AG04449 (cell line): ENCODE data around the gene ZDHHC13.

Experiments used
- CTCF ChIA-PET: fragments of 350-600 bp; formaldehyde crosslinking; extraction: SDS; loops from one replicate; lab custom pipeline; 2021; ENCODE audit warnings: antibody characterized with exemption; lab: Yijun Ruan, JAX
- POLR2A ChIA-PET: fragments of 400-600, 350-600 bp; formaldehyde crosslinking; extraction: SDS; loops from one replicate; lab custom pipeline; 2020; ENCODE audit warnings: antibody characterized with exemption, inconsistent platforms; lab: Yijun Ruan, JAX
- DNase-seq: peaks from one replicate; pipeline ENCODE4 v3.0.0-alpha.2; 2010; ENCODE audit warnings: low read depth, low spot score
- H3K4me3 ChIP-seq: 2 replicates; pipeline ENCODE4 v1.5.1; 2011; ENCODE audit warnings: low read depth, mild to moderate bottlenecking, control low read depth, low read length
- TF ChIP-seq, protein P1 (sequence below): IDR thresholded peaks from one replicate; pipeline ENCODE4 v1.5.1; 2011; ENCODE audit warnings: mild to moderate bottlenecking, moderate library complexity, low read length, control low read depth, inconsistent platforms; ENCODE audit not compliant: insufficient read depth; ENCODE audit errors: missing control alignments

Gene ZDHHC13

DNA sequence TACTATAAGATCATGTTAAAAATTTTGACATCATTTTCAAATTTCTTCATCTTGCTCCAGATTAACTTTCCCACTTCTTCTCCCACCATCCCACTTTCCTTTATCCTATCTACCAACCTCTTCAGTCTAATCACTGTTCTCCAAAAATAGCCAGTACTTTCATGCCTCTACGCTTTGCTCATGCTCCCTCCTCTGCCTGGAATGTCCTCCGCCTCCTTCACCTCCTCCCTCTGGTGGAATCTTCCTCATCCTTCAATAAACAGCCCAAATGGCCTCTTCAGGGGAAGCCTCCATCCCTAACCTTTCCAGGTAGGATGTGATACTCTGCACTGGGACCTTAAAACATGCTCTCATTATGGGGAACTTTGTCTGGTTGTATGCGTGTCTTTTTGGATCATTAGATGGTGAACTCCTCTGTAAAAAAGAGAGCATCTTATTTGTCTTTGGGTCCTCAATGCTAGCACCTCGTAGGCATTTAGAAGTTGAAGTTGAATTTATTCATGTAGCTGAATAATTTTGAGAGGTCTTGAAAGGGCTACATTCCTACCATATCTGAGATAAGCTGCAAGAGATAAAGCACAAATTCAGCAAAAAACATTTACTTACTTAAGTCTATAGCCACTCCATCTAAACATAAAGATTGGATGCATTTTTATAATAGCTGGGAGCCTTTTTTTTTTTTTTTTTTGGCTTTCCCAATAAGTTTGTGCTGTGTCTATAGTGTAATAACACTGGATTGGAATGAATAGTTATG, 92.8 kb downstream of the ZDHHC13 start:
- CTCF ChIA-PET = interaction anchor here (1.3 kb wide), 1 partner anchor 139 kb away, joined by 3 read pairs; no protein-coding TSS in a partner anchor
- POLR2A ChIA-PET = no interaction called here
- TF ChIP-seq, protein P1, sequence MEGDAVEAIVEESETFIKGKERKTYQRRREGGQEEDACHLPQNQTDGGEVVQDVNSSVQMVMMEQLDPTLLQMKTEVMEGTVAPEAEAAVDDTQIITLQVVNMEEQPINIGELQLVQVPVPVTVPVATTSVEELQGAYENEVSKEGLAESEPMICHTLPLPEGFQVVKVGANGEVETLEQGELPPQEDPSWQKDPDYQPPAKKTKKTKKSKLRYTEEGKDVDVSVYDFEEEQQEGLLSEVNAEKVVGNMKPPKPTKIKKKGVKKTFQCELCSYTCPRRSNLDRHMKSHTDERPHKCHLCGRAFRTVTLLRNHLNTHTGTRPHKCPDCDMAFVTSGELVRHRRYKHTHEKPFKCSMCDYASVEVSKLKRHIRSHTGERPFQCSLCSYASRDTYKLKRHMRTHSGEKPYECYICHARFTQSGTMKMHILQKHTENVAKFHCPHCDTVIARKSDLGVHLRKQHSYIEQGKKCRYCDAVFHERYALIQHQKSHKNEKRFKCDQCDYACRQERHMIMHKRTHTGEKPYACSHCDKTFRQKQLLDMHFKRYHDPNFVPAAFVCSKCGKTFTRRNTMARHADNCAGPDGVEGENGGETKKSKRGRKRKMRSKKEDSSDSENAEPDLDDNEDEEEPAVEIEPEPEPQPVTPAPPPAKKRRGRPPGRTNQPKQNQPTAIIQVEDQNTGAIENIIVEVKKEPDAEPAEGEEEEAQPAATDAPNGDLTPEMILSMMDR = no peak

DNA sequence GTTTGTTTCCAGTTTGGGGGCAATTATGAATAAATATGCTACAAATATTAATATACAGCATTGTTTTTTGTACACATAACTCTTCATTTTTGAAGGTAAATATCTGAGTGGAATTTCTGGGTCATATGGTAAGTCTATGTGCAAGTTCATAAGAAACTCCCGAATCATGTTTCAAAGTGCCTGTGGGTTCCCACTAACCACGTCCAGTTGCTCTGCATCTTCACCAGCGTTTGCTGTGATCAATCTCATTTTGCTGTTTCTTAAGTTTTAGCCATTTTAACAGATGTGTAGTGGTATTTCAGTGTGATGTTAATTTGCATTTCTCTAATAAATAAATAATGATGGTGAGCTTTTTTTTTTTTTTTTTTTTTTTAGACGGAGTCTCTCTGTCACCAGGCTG, 99.1 kb downstream of the ZDHHC13 start:
- H3K4me3 ChIP-seq = no peak overlapping the region
- CTCF ChIA-PET = no interaction called here
- POLR2A ChIA-PET = no interaction called here
- TF ChIP-seq, protein P1 = no peak
- DNase-seq = no peak

More for the DNA sequence above, 92.8 kb downstream of the ZDHHC13 start:
- DNase-seq = no peak
- H3K4me3 ChIP-seq = no peak overlapping the region

DNA sequence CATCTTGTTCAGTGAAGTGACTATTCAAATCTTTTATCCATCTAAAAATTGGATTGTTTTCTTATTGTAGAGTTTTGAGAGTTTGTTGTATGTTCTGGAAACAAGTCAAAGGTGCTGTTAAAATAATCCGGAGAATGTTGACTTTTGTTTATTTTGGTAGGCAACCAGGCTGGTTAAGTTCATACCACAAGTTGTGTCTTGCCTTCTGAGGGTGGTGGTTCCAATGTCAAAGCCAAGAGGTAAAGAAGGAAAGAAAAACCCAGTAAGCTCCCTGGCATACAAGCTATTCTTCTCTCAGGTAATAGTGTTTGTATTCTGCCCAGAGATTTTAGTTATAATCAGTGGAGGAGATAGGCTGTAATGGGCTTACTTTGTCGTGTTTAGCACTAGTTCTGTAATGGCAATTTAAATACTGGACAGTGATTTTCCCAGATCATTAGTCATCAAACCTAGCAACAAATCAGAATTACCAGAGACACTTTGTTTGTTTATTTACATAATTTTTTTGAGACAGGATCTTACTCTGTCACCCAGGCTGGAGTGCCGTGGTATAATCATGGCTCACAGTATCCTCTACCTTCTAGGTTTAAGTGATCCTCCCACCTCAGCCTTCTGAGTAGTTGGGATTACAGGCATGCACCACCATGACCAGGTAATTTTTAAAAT, 99.9 kb downstream of the ZDHHC13 start:
- no peak overlapping the region for H3K4me3 ChIP-seq
- CTCF ChIA-PET = no interaction called here
- no peak for DNase-seq
- TF ChIP-seq, protein P1 = no peak
- POLR2A ChIA-PET = no interaction called here

DNA sequence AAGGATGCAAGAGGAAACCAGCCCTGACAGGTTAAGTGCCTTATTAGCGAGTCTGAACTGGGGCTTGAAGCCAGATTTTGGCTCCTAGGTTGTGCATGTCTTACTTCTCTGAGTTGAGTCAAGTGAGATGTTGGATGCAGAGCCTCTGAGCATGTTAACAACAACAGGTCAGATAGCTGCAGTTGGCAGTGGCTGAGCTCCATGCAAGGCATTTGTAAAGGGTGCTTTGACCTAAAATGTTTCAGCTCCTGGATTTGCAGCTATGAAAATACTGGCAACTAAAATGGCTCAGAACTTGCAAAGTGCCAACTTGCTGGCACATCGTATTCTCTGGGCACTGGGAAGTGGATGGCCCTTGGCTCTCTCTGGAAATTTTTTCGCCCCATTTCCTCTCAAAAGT, 101.2 kb downstream of the ZDHHC13 start:
- no peak overlapping the region for H3K4me3 ChIP-seq
- TF ChIP-seq, protein P1 = no peak
- ChIA-PET CTCF (no interaction called here), POLR2A (no interaction called here)
- no peak for DNase-seq

DNA sequence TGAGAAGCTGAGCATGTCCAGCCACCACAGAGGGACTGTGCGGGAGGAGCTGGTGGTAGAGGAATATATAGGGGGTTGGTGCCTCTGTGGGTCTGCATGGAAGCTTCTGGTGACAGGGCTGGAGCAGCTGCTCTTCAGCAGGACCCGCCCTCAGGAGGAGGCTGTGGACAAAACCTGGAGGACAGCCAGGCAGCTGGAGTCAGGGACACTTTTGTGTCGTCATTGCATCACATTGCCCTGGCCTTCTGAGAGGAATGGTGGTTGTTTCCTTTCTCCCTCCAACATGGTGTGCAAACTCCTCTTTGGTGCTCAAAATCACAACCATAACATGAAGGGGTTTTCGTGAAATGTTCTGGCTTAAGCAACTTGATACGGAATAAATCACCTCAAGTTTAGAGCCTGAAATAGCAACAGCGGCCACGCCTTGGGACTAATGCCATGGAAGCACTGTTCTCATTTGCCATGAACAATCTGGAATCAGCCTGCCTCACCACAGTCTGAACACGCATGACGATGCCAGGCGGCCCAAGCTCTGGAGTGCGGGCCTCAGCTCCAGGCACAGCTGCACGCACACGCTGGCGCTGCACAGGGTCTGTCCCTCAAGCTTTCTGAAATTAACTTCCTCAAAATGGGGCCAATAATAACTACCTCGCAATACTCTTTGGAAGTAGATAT, 102.0 kb downstream of the ZDHHC13 start:
- no peak overlapping the region for H3K4me3 ChIP-seq
- no peak for DNase-seq
- TF ChIP-seq, protein P1 = no peak
- ChIA-PET POLR2A (no interaction called here), CTCF (interaction anchor here (2.8 kb wide), 1 partner anchor 41 kb away, joined by 9 read pairs; no protein-coding TSS in a partner anchor)
